GM18951 (cell line): ENCODE measurements around the gene ESPNL.
"Not testable (repeated sequence)": the region's sequence is repeated elsewhere in the genome, so short reads cannot be mapped to it uniquely, and the experiment has no call there.

Source experiments
- POLR2A ChIP-seq: IDR thresholded peaks from 4 replicates; pipeline ENCODE4 v1.6.1; 2011; ENCODE audit warnings: mild to moderate bottlenecking; ENCODE audit not compliant: insufficient read length, insufficient read depth; ENCODE audit errors: extremely low read depth
- in situ Hi-C: fragments of 300-500 bp; cut with MboI; formaldehyde crosslinking; loops from one replicate; pipeline ENCODE4 v1.12.0; 2022; ENCODE audit warnings: low sequenced_read_pairs, mixed read lengths, inconsistent platforms; ENCODE audit not compliant: unreplicated experiment

The ESPNL gene

GRCh38 chr2:238162846-238163441 is 62.8 kb downstream of the ESPNL start:
- in situ Hi-C loops, result no loop called here
- no peak for TF ChIP-seq POLR2A

- in situ Hi-C loops, result no loop called here
- TF ChIP-seq POLR2A, result no peak
Measured at GRCh38 chr2:238163481-238164198, 63.5 kb downstream of the ESPNL start.

- in situ Hi-C loops, result no loop called here
- no peak for TF ChIP-seq POLR2A
Measured at GRCh38 chr2:238164906-238165287, 64.8 kb downstream of the ESPNL start.

- in situ Hi-C loops, result no loop called here
- no peak for TF ChIP-seq POLR2A
Measured at GRCh38 chr2:238165288-238165921, 65.3 kb downstream of the ESPNL start.

- no peak for TF ChIP-seq POLR2A
- in situ Hi-C loops, result no loop called here
Measured at GRCh38 chr2:238166391-238167343, 66.5 kb downstream of the ESPNL start.

- TF ChIP-seq POLR2A, result no peak
- in situ Hi-C loops, result no loop called here
Measured at GRCh38 chr2:238167344-238167715, 67.2 kb downstream of the ESPNL start.

- in situ Hi-C loops, result no loop called here
- TF ChIP-seq POLR2A, result no peak
Measured at GRCh38 chr2:238167761-238168160, 67.6 kb downstream of the ESPNL start.

GRCh38 chr2:238168196-238169047 is 68.3 kb downstream of the ESPNL start:
- no peak for TF ChIP-seq POLR2A
- in situ Hi-C loops, result no loop called here

- TF ChIP-seq POLR2A, result no peak
Measured at GRCh38 chr2:238169048-238169707, 69.0 kb downstream of the ESPNL start.

GRCh38 chr2:238169708-238170251 is 69.6 kb downstream of the ESPNL start:
- TF ChIP-seq POLR2A, result no peak
- in situ Hi-C loops, result no loop called here

More at GRCh38 chr2:238169048-238169707, 69.0 kb downstream of the ESPNL start:
- in situ Hi-C loops, result no loop called here

GRCh38 chr2:238170386-238171071 is 70.4 kb downstream of the ESPNL start:
- no peak for TF ChIP-seq POLR2A
- in situ Hi-C loops, result no loop called here

GRCh38 chr2:238171072-238171431 is 70.9 kb downstream of the ESPNL start:
- in situ Hi-C loops, result not testable (repeated sequence)
